Nephron (organoid): ENCODE measurements around the gene MOB3B.

Experiments
- H3K27ac Mint-ChIP-seq, 3 experiments: 2 replicates each; pipeline ENCODE4 v1.8.0; 2020; ENCODE audit warnings: mixed read lengths in 3 of 3, mild to moderate bottlenecking in 2 of 3, moderate library complexity in 1 of 3
- H3K27me3 Mint-ChIP-seq: 2 replicates; pipeline ENCODE4 v1.8.0; 2021; ENCODE audit warnings: low read depth, mild to moderate bottlenecking, moderate library complexity, mixed read lengths
- H3K36me3 Mint-ChIP-seq: 2 replicates; pipeline ENCODE4 v1.8.0; 2020; ENCODE audit warnings: low read depth, mixed read lengths
- H3K4me1 Mint-ChIP-seq: 2 replicates; pipeline ENCODE4 v1.8.0; 2020; ENCODE audit warnings: mixed read lengths
- H3K4me3 Mint-ChIP-seq, 3 experiments: 2 replicates each; pipeline ENCODE4 v1.8.0; 2020; ENCODE audit warnings: mild to moderate bottlenecking in 3 of 3, mixed read lengths in 3 of 3, moderate library complexity in 2 of 3
- H3K9me3 Mint-ChIP-seq: 2 replicates; pipeline ENCODE4 v1.8.0; 2020; ENCODE audit warnings: mixed read lengths
- TF ChIP-seq, protein P1 (sequence below), 3 experiments: fragments of 200-600 bp; sonication (generic); IDR thresholded peaks; one replicate each; pipeline ENCODE4 v1.5.0; 2021; ENCODE audit warnings: antibody characterized with exemption in 3 of 3; ENCODE audit not compliant: unreplicated experiment in 3 of 3

MOB3B gene

DNA sequence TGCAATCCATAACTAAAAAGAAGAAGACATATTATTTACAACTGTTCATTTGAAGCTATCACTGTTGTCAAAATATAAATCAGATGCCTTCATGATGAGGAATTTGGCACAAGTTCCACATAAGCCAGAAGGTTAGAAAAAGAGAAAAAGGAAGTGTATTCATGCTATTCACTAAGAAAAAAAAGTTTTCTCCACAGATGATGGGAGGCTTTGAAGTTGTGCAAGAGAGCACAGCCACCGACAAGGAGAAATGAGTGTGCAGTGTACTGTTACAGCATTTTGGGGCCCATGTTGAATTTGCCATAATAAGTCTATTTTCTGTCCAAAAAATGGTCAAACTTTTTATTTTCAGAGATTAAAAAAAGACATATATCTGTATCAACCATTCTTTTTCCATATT is 38.5 kb downstream of the MOB3B start:
- Mint-ChIP-seq H3K4me3 (no peak overlapping the region), H3K27me3 (no peaks in the 10 kb centered on the region), H3K4me1 (peaks cover 35% of the 10 kb centered on the region), H3K27ac (peak overlapping the region; percentile 34 to 72 (median 41)), H3K36me3 (peaks cover 11% of the 10 kb centered on the region), H3K9me3 (peaks cover 3% of the 10 kb centered on the region)
- TF ChIP-seq, protein P1, sequence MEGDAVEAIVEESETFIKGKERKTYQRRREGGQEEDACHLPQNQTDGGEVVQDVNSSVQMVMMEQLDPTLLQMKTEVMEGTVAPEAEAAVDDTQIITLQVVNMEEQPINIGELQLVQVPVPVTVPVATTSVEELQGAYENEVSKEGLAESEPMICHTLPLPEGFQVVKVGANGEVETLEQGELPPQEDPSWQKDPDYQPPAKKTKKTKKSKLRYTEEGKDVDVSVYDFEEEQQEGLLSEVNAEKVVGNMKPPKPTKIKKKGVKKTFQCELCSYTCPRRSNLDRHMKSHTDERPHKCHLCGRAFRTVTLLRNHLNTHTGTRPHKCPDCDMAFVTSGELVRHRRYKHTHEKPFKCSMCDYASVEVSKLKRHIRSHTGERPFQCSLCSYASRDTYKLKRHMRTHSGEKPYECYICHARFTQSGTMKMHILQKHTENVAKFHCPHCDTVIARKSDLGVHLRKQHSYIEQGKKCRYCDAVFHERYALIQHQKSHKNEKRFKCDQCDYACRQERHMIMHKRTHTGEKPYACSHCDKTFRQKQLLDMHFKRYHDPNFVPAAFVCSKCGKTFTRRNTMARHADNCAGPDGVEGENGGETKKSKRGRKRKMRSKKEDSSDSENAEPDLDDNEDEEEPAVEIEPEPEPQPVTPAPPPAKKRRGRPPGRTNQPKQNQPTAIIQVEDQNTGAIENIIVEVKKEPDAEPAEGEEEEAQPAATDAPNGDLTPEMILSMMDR (IDR thresholded peaks at IDR 0.05; ENCODE audit: unreplicated experiment in 3 of 3) = no peak

DNA sequence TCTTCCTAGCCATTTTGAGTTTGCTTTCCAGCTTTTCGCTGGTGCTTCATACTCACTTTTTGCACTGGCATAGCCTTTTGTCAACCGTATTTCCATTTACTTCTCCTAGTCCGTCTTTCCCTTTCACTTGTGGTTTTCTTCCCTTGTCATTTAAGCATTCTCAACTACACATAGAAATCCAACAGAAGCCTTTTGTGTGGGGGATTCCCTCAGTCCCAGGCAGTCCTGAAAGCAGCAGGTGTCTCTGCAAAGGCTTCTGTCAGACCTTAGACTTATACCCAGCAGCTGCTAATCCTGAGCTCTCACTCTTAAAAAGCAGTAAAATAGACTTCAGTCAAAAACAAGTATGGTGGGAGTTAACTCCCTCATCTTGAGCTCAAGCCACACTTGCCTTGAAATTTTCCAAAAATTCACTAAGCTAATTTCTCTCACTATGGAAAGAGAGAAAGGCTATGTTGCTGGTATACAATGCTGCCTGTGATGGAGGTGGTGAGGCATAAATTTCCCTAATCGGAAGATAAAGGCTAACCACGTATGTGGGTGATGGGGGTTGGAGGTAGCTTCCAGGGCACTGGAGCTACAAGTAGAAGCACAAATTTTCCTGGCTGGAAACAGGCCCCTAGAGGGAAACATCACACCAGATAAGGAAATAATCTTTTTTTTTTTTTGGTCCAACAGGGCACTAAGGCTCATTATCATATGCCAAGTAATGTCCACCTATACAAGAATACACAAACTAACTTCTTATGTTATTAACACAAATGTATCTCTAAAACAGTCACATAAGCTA is 40.3 kb downstream of the MOB3B start:
- TF ChIP-seq, protein P1 (IDR thresholded peaks at IDR 0.05; ENCODE audit: unreplicated experiment in 3 of 3) = no peak
- Mint-ChIP-seq H3K27ac (peak overlapping the region; percentile 31 to 40 (median 36)), H3K4me1 (peaks cover 35% of the 10 kb centered on the region), H3K27me3 (no peaks in the 10 kb centered on the region), H3K4me3 (peak overlapping the region in 1 of 3 experiments; percentile 13), H3K9me3 (peaks cover 2% of the 10 kb centered on the region), H3K36me3 (peaks cover 10% of the 10 kb centered on the region)

DNA sequence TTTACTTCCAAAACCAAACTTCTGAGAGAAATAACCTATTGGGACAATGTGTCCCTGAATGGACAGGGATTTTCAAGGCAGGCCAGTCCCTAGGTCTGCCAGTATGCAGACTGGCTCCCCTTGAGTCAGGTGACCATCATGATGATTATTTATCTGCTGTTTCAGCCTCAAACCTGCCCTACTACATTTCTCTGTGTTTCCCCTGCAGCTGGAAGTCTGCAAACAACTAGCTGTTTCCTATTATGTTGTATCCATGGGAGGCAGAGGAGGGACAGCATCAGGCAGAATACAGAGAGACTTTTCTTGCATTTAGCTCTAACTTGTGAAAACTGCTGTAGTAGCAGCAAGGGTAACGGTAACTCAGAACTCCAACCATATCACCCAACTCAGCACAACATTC is 41.7 kb downstream of the MOB3B start:
- H3K4me3 Mint-ChIP-seq = no peak overlapping the region
- TF ChIP-seq, protein P1 (IDR thresholded peaks at IDR 0.05; ENCODE audit: unreplicated experiment in 3 of 3) = no peak
- no peaks in the 10 kb centered on the region for H3K27me3 Mint-ChIP-seq
- no peaks in the 10 kb centered on the region for H3K9me3 Mint-ChIP-seq
- H3K27ac Mint-ChIP-seq = no peak overlapping the region
- peaks cover 34% of the 10 kb centered on the region for H3K4me1 Mint-ChIP-seq
- peaks cover 9% of the 10 kb centered on the region for H3K36me3 Mint-ChIP-seq

DNA sequence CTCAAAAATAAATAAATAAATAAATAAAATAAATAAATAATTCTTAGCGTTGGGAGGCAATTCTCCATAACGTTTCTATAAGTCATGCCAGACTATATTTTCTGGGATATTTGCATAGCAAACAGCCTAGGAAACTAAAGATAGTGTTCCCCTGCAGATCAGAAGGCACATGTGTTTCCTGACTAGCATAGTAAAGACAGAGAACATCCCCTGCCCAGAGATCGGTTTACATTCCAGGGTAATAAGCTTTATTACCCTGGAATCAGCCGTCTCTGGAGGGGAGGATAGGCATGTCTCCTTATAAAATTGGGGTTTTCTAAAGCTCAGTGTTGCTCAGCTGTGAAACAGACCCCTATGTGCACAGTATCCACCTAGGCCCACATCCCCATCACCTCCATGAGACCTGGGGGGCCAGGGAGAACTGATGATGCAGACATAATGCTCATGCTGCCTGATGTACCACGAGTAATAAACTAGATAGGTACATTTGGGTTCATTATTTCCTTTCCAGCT is 42.4 kb downstream of the MOB3B start:
- H3K27ac Mint-ChIP-seq = no peak overlapping the region
- H3K36me3 Mint-ChIP-seq = peaks cover 13% of the 10 kb centered on the region
- no peaks in the 10 kb centered on the region for H3K27me3 Mint-ChIP-seq
- no peak overlapping the region for H3K4me3 Mint-ChIP-seq
- peaks cover 30% of the 10 kb centered on the region for H3K4me1 Mint-ChIP-seq
- TF ChIP-seq, protein P1 (IDR thresholded peaks at IDR 0.05; ENCODE audit: unreplicated experiment in 3 of 3) = no peak
- H3K9me3 Mint-ChIP-seq = no peaks in the 10 kb centered on the region

DNA sequence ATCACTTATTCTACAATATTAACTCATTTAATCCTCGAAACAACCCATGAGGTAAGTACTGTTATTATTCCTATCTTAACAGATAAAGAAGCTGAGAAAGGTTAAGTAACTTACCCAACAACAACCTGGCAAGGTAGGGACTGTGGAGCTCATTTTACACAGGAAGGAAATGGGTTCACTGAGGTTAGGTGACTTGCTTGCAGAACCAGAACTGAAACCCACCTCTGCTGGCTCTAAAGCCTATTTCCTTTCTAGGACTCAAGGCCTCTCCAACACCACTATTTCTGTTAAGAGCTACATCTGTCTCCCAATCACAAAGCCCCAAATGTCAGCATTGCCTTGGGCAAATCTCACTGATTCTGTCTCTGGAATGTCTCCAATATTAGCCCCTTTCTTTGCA is 44.5 kb downstream of the MOB3B start:
- no peak overlapping the region for H3K4me3 Mint-ChIP-seq
- H3K27me3 Mint-ChIP-seq = no peaks in the 10 kb centered on the region
- no peak overlapping the region for H3K27ac Mint-ChIP-seq

More for the DNA sequence above, 44.5 kb downstream of the MOB3B start:
- Mint-ChIP-seq H3K36me3 (peaks cover 20% of the 10 kb centered on the region), H3K4me1 (peaks cover 19% of the 10 kb centered on the region), H3K9me3 (no peaks in the 10 kb centered on the region)
- TF ChIP-seq, protein P1 (IDR thresholded peaks at IDR 0.05; ENCODE audit: unreplicated experiment in 3 of 3) = no peak
